ENCODE measurements around the gene PDCL3. TPM values are rescaled to one million over a fixed set of nuclear protein-coding genes. Genes with fewer than 3 reads are reported as not detected.

Gene PDCL3
- polyA plus RNA-seq, 2 of the 4 experiments (the other 2 are of a cell fraction), result 63.1 to 64.1 TPM

DNA sequence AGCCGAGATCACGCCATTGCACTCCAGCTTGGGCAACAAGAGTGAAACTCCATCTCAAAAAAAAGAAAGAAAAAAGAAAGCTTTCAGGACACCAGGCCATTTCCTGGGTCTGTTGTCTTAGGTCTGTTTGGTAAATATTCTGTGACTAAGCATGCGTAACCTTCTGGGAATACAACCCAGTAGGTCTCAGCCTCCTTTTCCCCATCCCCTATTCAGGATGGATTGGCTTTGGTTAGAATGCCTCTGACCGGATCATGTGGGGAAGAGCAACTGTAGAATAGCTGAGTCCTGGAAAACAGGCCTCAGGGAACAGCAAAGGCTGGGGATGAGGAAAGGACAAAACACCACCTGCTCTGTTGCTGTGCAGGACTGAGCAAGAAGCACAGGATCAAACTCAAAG lies 1.6 kb upstream of the PDCL3 start:
- Histone ChIP-seq H3K4me2 (no peak overlapping the region; the same call in 2 of the 3 replicates), H3K27ac (peak overlapping the region in 1 of 2 experiments; percentile 95; a peak in 1 of 6 replicates), H3K4me3 (no peak overlapping the region), H3K4me1 (peaks cover 18% of the 10 kb centered on the region), H3K9me3 (no peaks in the 10 kb centered on the region)
- ChIA-PET POLR2A (interaction anchor here (0.6 kb wide), 1 partner anchor 90 kb away, joined by 3 read pairs; no protein-coding TSS in a partner anchor), CTCF (interaction anchor here (0.8 kb wide), 1 partner anchor 133 kb away, joined by 3 read pairs; no protein-coding TSS in a partner anchor)
- FAIRE-seq (no peak), ATAC-seq (no peak), DNase-seq (ENCODE audit: low read depth in 1 of 2, low spot score in 1 of 2) (no peak)
- 91% methylated on average over 4 of the region's 4 CpGs for WGBS (ENCODE audit: missing lambda C conversion rate)
- TF ChIP-seq MAZ (IDR thresholded peaks at IDR 0.05; ENCODE audit: borderline replicate concordance, low read depth, low read length), result no peak
- no peak for TF ChIP-seq HOXB13 (CRISPR knock-in tag; IDR thresholded peaks at IDR 0.05; ENCODE audit: low read depth)
- TF ChIP-seq, protein P1, sequence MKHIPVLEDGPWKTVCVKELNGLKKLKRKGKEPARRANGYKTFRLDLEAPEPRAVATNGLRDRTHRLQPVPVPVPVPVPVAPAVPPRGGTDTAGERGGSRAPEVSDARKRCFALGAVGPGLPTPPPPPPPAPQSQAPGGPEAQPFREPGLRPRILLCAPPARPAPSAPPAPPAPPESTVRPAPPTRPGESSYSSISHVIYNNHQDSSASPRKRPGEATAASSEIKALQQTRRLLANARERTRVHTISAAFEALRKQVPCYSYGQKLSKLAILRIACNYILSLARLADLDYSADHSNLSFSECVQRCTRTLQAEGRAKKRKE (CRISPR knock-in tag; IDR thresholded peaks at IDR 0.05; ENCODE audit: low read depth), result no peak
- TF ChIP-seq JUNB (IDR thresholded peaks at IDR 0.05), result no peak
- TF ChIP-seq ZSCAN20 (CRISPR knock-in tag; IDR thresholded peaks at IDR 0.05), result no peak
- no peak for TF ChIP-seq TP53 (CRISPR knock-in tag; IDR thresholded peaks at IDR 0.05)
- no peak for TF ChIP-seq REST (IDR thresholded peaks at IDR 0.05)
- TF ChIP-seq CBX8 (IDR thresholded peaks at IDR 0.05), result no peak
- TF ChIP-seq MAX (IDR thresholded peaks at IDR 0.05), result no peak
- no peak for TF ChIP-seq EHMT2 (IDR thresholded peaks at IDR 0.05; ENCODE audit: low read depth)
- no peak for TF ChIP-seq CHD2 (IDR thresholded peaks at IDR 0.05; ENCODE audit: low read length, partially characterized antibody)
- no peak for TF ChIP-seq CEBPB (IDR thresholded peaks at IDR 0.05)
- no peak for TF ChIP-seq HOXA7 (CRISPR knock-in tag; IDR thresholded peaks at IDR 0.05)
- TF ChIP-seq KDM1A (IDR thresholded peaks at IDR 0.05; ENCODE audit: low read depth), result no peak
- no peak for TF ChIP-seq CTCF (IDR thresholded peaks at IDR 0.05)

DNA sequence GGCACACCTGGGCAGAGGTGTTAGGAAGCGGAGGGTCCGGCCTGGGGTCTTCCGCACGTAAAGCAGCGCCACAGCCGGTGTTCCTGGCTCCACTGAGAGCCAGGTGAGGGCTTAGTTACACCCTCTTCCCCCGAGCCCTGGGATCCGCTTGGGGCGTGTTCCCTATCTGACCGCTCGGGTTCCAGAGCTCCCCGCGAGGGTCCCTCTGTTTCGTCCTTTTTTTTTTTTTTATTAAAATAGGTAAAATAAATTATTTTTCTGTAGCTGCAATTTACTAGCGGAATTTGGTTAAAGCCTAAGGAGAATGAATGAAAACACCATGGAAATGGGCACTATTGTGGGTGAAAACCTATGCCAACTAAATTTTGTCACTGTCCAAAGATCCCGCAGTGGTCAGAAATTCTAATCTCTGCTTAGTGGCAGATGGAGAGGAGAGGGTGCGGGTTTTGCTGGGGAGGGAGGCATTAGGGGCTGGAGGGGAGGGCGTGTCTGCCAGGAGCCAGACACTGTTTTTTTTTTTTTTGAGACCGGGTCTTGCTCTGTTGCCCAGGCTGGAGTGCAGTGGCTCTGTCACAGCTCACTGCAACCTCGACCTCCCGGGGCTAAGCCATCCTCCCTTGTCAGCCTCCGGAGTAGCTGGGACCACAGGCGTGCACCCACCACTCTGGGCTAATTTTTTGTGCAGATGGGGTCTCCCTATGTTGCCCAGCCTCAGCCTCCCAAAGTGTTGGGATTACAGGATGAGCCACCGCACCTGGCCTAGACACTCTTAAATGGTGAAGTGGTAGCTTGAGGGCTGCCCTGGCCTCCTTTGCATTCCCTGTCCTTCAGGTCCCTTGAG lies 834 bp downstream of the PDCL3 start:
- Histone ChIP-seq H3K9me3 (no peaks in the 10 kb centered on the region), H3K4me3 (peak overlapping the region; percentile 83), H3K4me2 (peak overlapping the region; percentile 84), H3K27ac (peak overlapping the region; percentile 86 to 95), H3K4me1 (peaks cover 18% of the 10 kb centered on the region)
- ATAC-seq, result peak; percentile 48 to 66
- FAIRE-seq, result no peak
- ChIA-PET CTCF (interaction anchor here (1.1 to 1.2 kb wide), 4 partner anchors 11 to 147 kb away, joined by 3 read pairs; partner anchors contain the start of gene CHST10), POLR2A (interaction anchor here (0.7 to 2.1 kb wide), 15 partner anchors 14 to 1227 kb away, joined by 3 to 25 read pairs (median 4); partner anchors contain the start of genes CHST10, EIF5B, RNF149 and RPL31)
- DNase-seq (ENCODE audit: low read depth in 1 of 2, low spot score in 1 of 2), result no peak
- TF ChIP-seq HMGXB4 (CRISPR knock-in tag; IDR thresholded peaks at IDR 0.05; ENCODE audit: borderline replicate concordance) (no peak), PHF8 (IDR thresholded peaks at IDR 0.05; ENCODE audit: borderline replicate concordance, low read depth) (0 out of 2 replicates have a peak, but pooled peaks have one; percentile 38)
- 14% methylated on average over 24 of the region's 24 CpGs for WGBS (ENCODE audit: missing lambda C conversion rate)
